Neuron (in vitro differentiated cells): ENCODE measurements around the gene PON3.

Experiments used
- H2AFZ ChIP-seq: one replicate; pipeline ENCODE4 v1.6.1; 2013; ENCODE audit warnings: low read depth, mild to moderate bottlenecking, inconsistent platforms, low read length, moderate library complexity
- H3K27me3 ChIP-seq: one replicate; pipeline ENCODE4 v1.6.1; 2013; ENCODE audit warnings: low read length; ENCODE audit not compliant: insufficient read depth
- H3K36me3 ChIP-seq: one replicate; pipeline ENCODE4 v1.6.1; 2013; ENCODE audit warnings: low read length; ENCODE audit not compliant: insufficient read depth
- H3K4me1 ChIP-seq: one replicate; pipeline ENCODE4 v1.6.1; 2013; ENCODE audit warnings: low read length; ENCODE audit not compliant: insufficient read depth
- H3K4me3 ChIP-seq: 2 replicates; pipeline ENCODE4 v1.5.1; 2013; ENCODE audit warnings: mild to moderate bottlenecking, low read length, moderate library complexity
- H3K9me3 ChIP-seq: one replicate; pipeline ENCODE4 v1.6.1; 2013; ENCODE audit warnings: low read length

The PON3 gene

DNA sequence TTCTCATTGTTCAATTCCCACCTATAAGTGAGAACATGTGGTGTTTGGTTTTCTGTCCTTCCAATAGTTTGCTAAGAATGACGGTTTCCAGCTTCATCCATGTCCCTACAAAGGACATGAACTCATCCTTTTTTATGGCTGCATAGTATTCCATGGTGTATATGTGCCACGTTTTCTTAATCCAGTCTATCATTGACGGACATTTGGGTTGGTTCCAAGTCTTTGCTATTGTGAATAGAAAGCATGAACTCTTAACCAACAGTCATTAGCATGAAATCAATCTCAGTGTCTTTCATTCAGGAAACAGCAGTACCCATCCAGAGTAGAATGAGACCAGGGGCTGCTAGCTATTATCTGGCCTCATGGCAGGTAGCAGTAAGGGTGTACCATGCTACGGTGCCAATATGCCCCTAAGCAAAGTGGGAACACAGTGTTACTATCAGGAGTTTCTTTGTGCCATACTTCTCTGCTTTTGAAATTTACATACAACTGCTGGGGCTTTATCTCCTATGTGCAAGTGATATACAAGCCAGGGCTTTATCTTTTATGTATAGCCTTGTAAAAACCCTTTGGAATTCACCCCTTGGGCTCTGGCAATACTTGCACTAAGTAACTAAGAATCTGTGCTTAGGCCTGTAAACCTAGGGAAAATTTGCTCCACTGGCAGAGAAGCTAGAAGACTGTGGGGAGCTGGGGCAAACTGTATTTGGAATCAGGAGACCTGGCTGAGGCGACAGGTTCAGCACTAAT is 33.2 kb upstream of the PON3 start:
- Histone ChIP-seq H3K36me3 (peaks cover 59% of the 10 kb centered on the region), H3K9me3 (peaks cover 10% of the 10 kb centered on the region), H2AFZ (no peak overlapping the region), H3K4me3 (no peak overlapping the region), H3K4me1 (peaks cover 9% of the 10 kb centered on the region), H3K27me3 (no peaks in the 10 kb centered on the region)

DNA sequence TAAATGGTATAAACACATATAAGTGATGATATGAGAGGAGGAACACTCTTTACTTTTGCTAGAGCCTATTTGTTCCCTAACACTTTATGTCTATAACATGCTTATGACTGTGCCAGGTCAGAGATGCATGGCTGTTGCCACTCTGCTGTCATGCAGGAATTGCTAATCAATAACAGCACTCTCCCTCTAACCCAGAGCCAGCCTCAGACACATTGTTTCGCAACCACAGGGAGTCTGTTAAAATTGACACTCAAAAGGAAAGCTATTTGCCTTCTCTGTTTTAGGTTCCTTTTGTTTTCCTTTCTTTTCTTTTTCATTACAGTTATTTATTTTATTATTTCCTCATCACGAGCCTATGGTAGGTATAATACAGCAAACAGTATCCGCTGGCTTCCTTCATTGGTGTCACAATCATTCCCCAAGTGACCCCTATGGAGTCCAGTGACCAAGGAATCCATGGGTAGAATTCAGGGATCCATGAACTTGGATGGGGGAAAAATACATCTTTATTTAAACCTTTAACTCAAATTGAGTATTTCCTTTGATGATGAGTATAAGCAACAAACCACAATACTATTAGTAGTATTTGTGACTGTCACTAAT is 31.8 kb upstream of the PON3 start:
- Histone ChIP-seq H3K4me3 (no peak overlapping the region), H3K4me1 (peaks cover 4% of the 10 kb centered on the region), H3K36me3 (peaks cover 62% of the 10 kb centered on the region), H3K9me3 (peaks cover 15% of the 10 kb centered on the region), H2AFZ (no peak overlapping the region), H3K27me3 (no peaks in the 10 kb centered on the region)

DNA sequence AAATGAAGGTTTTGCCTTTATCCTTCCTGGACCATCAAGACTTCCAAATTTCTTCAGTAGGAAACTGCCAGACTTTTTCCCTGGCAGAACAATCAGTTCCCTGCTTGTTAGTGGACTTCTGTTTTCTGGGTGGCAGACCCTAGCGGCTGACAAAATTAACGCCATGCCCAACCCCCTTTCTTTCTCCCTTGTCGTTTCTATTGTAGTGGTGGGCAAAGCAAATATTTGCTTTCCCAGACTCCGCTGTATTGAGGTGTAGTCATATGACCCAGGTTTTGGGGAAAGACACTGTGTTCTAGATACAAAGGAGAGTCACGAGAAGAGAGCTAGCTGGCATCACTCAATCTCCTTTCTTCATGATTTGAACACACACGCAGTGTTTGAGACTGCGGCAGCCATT is 31.0 kb upstream of the PON3 start:
- peaks cover 15% of the 10 kb centered on the region for H3K9me3 ChIP-seq
- no peak overlapping the region for H2AFZ ChIP-seq
- no peaks in the 10 kb centered on the region for H3K27me3 ChIP-seq
- H3K4me3 ChIP-seq: no peak overlapping the region
- peaks cover 13% of the 10 kb centered on the region for H3K4me1 ChIP-seq
- peaks cover 60% of the 10 kb centered on the region for H3K36me3 ChIP-seq

DNA sequence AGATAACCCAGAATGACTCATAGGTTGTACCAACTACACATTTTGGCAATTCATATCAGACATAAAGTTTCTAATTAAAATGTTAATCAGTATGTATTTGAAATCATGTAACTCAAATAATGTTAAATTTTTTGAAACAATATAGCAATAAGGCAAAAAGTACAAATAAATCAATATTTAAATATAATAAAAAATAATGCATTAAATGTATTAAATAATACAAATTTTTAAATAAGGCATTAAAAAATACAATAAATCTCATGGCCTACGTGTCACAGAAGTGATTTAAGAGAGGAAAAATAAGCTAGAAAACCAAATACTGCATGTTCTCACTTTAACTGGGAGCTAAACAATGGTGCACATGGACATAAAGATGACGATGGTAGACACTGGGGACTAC is 29.5 kb upstream of the PON3 start:
- Histone ChIP-seq H3K4me1 (peaks cover 26% of the 10 kb centered on the region), H3K27me3 (no peaks in the 10 kb centered on the region), H2AFZ (no peak overlapping the region), H3K9me3 (peaks cover 11% of the 10 kb centered on the region), H3K4me3 (no peak overlapping the region), H3K36me3 (peaks cover 51% of the 10 kb centered on the region)

DNA sequence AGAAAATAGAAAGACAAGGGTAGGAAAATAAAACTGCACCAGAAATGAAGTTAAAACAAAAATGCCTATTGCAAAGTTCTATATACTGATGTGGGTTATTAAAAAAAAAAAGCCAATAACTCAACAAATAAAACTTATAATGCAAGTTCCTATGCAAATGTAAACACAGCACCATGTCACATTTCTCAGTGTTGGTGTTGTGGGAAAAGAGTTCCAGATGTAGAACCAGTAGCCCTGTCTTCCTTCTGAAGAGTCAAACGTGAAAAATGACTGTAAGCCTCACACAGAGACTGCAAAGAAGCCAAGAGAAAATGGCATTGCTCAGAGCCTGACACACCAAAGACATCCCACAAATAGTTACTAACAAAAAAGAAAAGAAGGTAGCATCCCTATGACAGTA is 28.5 kb upstream of the PON3 start:
- Histone ChIP-seq H3K36me3 (peaks cover 50% of the 10 kb centered on the region), H3K27me3 (no peaks in the 10 kb centered on the region), H2AFZ (no peak overlapping the region), H3K4me1 (peaks cover 36% of the 10 kb centered on the region), H3K4me3 (no peak overlapping the region), H3K9me3 (peaks cover 11% of the 10 kb centered on the region)

DNA sequence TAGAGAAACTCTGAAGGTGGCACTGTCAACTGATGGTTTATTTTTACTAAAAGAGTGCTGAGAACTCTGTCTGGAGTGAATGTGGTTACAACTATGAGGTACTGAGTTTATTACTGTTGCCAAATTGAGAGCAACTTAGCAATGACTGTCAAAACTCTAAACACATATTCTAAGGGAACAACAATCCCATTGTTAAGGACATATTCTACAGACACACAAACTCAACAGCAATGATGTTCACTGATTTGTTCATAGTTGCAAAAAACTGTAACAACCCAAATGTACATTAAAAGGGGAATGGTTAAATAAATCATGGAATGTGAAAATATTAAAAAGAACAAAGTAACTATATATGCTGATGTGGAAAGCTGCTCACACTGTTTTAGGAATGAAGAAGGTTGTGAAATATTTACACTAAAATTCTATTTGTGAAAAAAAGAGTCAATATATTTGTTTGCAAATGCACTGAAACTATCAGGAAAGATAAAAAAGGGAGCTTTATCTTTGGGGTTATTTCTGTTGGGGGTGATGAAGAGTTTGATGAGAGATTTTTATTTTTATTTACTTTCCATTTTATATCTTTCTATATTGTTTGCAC is 25.8 kb upstream of the PON3 start:
- H3K36me3 ChIP-seq: peaks cover 46% of the 10 kb centered on the region
- H3K27me3 ChIP-seq: no peaks in the 10 kb centered on the region

DNA sequence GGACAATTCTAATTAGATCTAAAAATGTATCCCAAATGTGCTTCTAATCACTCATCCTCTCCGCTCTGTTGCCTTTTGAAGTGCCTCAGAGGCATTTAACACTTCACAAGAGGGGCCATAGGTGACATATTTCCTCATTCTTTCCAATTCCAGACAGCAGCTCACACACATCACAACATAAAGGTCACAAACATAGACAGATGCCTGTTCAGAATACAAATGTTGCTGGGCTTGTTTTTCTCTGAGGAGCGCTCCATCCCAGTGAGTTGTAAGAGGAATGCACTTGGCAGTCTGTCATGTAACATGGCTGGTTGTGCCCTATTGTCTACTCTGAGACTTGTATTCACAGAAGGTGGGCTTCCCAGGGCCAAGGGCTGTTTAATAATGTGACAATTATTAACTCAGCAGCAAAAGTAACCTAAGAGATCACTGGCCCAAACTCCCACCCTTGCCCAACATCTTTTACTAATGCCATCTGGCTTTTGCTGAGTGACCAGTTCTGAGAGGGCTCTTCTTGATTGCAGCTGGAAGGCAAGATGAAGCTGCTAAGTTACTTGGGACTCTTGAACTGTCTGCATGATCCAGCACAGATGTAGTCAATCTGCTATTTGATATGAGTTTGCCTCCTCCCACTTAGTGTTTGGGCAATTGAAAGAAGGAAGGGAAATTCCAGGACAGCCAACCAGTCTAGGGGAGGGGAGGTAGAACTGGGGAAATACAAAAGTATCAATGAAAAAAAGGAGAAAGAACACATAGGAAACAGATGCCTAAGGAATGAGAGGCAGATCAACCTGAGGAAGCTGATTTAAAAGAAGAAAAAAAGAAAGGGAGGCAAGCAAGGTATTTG is 25.0 kb upstream of the PON3 start:
- Histone ChIP-seq H3K9me3 (peaks cover 9% of the 10 kb centered on the region), H3K4me1 (peaks cover 40% of the 10 kb centered on the region), H2AFZ (no peak overlapping the region), H3K4me3 (no peak overlapping the region), H3K36me3 (peaks cover 47% of the 10 kb centered on the region), H3K27me3 (no peaks in the 10 kb centered on the region)

More for the DNA sequence above, 25.8 kb upstream of the PON3 start:
- Histone ChIP-seq H3K4me1 (peaks cover 40% of the 10 kb centered on the region), H3K9me3 (peaks cover 9% of the 10 kb centered on the region), H3K4me3 (no peak overlapping the region), H2AFZ (no peak overlapping the region)

DNA sequence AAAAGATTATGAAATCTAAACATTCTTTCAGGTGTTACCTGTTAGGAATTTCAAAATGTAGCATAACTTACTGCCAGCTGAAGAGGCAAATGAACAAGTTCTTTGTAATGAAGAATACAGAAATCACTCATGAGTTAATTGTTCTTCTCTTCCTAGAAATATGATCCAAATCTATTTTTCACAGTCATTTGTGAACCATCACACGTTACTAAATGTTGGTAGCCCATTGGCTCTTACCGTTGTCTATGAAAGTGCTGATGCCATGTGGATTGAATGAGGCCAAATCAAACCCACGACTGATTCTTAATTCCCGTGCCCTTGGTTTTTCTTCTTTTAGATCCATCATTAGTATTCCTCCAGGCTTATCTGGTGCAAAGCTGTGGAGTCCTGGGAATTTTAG is 15.9 kb upstream of the PON3 start:
- H3K4me1 ChIP-seq: peaks cover 3% of the 10 kb centered on the region
- peaks cover 84% of the 10 kb centered on the region for H3K36me3 ChIP-seq
- no peaks in the 10 kb centered on the region for H3K27me3 ChIP-seq

DNA sequence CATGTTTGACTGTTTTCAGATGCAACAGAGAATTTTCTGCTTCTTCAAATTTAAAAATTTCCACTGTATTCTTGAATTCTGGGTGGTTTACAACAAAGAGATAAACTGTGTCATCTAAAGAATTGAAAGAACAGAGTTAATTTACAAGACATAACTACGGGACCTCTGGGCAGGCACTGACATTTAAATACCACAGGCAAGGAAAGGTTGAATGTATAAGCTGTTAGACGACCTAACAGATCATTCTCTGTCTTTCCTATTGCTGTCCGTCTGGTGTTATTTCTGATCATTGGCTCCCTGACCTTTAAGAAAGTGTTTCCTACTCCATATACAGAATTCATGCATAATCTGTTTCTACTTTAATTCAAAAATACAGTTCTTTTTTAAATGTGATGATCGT is 15.5 kb upstream of the PON3 start:
- Histone ChIP-seq H3K9me3 (no peaks in the 10 kb centered on the region), H3K4me3 (no peak overlapping the region), H3K36me3 (peaks cover 88% of the 10 kb centered on the region), H3K4me1 (peaks cover 3% of the 10 kb centered on the region), H3K27me3 (no peaks in the 10 kb centered on the region), H2AFZ (no peak overlapping the region)

More for the DNA sequence above, 15.9 kb upstream of the PON3 start:
- Histone ChIP-seq H3K9me3 (no peaks in the 10 kb centered on the region), H2AFZ (no peak overlapping the region), H3K4me3 (no peak overlapping the region)

DNA sequence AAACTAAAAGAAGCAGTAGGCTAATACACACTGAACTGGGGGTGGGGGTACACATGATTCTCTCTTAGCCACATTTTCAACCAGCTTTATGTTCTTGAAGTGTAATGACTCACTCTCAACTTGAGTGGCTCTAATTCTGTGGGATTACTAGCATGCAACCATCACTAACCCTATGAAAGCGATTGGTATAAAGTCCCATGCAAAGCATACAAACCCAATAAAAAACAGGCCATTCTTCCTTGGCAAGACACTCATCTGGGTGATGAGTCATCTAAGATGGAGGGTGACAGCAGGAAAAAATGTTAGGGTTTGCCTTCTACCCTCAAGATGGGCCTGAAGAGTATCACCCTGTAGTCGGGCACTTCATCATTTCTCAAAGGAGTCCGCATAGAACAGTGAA is 14.9 kb upstream of the PON3 start:
- no peak overlapping the region for H3K4me3 ChIP-seq
- H2AFZ ChIP-seq: no peak overlapping the region
- no peaks in the 10 kb centered on the region for H3K27me3 ChIP-seq
- H3K36me3 ChIP-seq: peaks cover 90% of the 10 kb centered on the region
- peaks cover 3% of the 10 kb centered on the region for H3K4me1 ChIP-seq
- no peaks in the 10 kb centered on the region for H3K9me3 ChIP-seq

DNA sequence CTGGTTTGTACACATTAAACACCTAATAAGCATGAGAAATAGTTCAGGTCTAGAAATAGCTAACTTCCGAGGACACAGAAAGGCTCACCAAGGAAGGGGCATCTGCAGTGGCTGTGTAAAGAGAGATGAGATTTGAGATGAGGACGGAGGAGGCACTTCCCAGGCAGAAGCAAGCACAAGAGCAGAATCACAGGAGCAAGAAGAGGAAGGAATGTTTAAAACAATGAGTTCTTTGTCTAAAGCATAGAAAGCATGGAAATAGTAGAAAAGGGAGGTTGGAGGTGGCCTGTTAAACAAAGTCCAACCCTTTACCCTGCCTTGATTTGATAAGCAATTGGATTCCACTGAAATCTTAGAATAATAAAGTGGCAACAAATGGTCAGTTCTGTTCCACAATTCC is 11.6 kb upstream of the PON3 start:
- H3K36me3 ChIP-seq: peaks cover 93% of the 10 kb centered on the region
- H3K4me3 ChIP-seq: no peak overlapping the region
- no peaks in the 10 kb centered on the region for H3K27me3 ChIP-seq
- no peaks in the 10 kb centered on the region for H3K9me3 ChIP-seq
- H2AFZ ChIP-seq: no peak overlapping the region
- peaks cover 10% of the 10 kb centered on the region for H3K4me1 ChIP-seq

DNA sequence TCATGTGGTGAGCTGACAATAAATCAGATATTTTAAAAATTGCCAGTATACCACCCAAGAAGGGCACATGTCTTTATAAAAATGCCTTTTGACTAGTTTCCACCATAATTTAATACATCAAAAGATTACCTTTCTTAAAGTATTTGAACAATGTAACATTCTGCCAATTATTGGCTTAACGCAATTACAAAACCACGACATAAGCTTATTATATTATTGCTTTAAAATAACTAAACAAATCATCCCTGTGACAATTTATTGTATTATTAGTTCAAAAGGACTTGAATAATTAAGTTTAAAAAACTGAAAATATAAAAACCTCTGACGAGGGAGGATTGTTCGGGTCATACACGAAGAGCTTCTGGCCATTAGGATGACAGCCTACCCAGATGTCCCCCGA is 9.6 kb upstream of the PON3 start:
- Histone ChIP-seq H3K4me1 (peaks cover 10% of the 10 kb centered on the region), H3K27me3 (no peaks in the 10 kb centered on the region), H2AFZ (no peak overlapping the region), H3K9me3 (no peaks in the 10 kb centered on the region), H3K4me3 (no peak overlapping the region), H3K36me3 (peaks cover 75% of the 10 kb centered on the region)

DNA sequence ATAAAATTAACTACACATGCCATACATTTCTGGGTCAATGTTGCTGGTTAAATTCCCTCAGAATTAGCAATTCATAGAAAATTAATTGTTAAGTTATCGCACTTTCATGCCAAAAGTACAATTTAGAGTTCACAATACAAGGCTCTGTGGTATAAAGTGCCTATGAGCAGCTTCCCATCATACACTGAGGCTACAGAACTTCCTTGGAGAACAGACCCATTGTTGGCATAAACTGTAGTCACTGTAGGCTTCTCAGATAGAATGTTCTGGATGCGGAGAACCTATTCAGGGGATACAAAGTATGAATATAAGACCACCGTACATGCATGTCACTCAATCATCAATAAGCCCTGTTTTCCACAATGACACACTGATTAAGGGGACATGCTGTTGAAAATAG is 9.0 kb upstream of the PON3 start:
- peaks cover 69% of the 10 kb centered on the region for H3K36me3 ChIP-seq
- H2AFZ ChIP-seq: no peak overlapping the region
- peaks cover 10% of the 10 kb centered on the region for H3K4me1 ChIP-seq
- H3K4me3 ChIP-seq: no peak overlapping the region
- H3K27me3 ChIP-seq: no peaks in the 10 kb centered on the region
- H3K9me3 ChIP-seq: no peaks in the 10 kb centered on the region
